Ishikawa (cell line): Measurements from ENCODE around the gene CISH.

Experiments
- CEBPB ChIP-seq: IDR thresholded peaks from 2 replicates; pipeline ENCODE4 v1.6.1; 2012
- CREB1 ChIP-seq: IDR thresholded peaks from 2 replicates; pipeline ENCODE4 v1.6.1; 2012; ENCODE audit warnings: low read depth
- EGR1 ChIP-seq: IDR thresholded peaks from 2 replicates; pipeline ENCODE4 v1.6.1; 2012
- EP300 ChIP-seq: IDR thresholded peaks from 2 replicates; pipeline ENCODE4 v1.6.1; 2012; ENCODE audit warnings: borderline replicate concordance
- FOXM1 ChIP-seq: IDR thresholded peaks from 2 replicates; pipeline ENCODE4 v1.6.1; 2012; ENCODE audit warnings: low read depth, borderline replicate concordance
- NFIC ChIP-seq: IDR thresholded peaks from 2 replicates; pipeline ENCODE4 v1.6.1; 2012
- RAD21 ChIP-seq: IDR thresholded peaks from 2 replicates; pipeline ENCODE4 v1.6.1; 2012; ENCODE audit warnings: low read depth
- TAF1 ChIP-seq: IDR thresholded peaks from 2 replicates; pipeline ENCODE4 v1.6.1; 2012; ENCODE audit warnings: low read depth, mild to moderate bottlenecking
- TCF12 ChIP-seq: IDR thresholded peaks from 2 replicates; pipeline ENCODE4 v1.6.1; 2012; ENCODE audit warnings: low read depth
- TEAD4 ChIP-seq: IDR thresholded peaks from 2 replicates; pipeline ENCODE4 v1.6.1; 2012
- USF1 ChIP-seq: IDR thresholded peaks from 2 replicates; pipeline ENCODE4 v1.6.1; 2012
- YY1 ChIP-seq: IDR thresholded peaks from 2 replicates; pipeline ENCODE4 v1.6.1; 2012; ENCODE audit warnings: low read depth
- ZBTB7A ChIP-seq: IDR thresholded peaks from 2 replicates; pipeline ENCODE4 v1.6.1; 2012; ENCODE audit warnings: low read depth
- TF ChIP-seq, protein P1 (sequence below): IDR thresholded peaks from 2 replicates; pipeline ENCODE4 v1.6.1; 2012; ENCODE audit warnings: low read depth, mild to moderate bottlenecking
- TF ChIP-seq, protein P2 (sequence below): IDR thresholded peaks from 2 replicates; pipeline ENCODE4 v1.6.1; 2012

CISH gene

DNA sequence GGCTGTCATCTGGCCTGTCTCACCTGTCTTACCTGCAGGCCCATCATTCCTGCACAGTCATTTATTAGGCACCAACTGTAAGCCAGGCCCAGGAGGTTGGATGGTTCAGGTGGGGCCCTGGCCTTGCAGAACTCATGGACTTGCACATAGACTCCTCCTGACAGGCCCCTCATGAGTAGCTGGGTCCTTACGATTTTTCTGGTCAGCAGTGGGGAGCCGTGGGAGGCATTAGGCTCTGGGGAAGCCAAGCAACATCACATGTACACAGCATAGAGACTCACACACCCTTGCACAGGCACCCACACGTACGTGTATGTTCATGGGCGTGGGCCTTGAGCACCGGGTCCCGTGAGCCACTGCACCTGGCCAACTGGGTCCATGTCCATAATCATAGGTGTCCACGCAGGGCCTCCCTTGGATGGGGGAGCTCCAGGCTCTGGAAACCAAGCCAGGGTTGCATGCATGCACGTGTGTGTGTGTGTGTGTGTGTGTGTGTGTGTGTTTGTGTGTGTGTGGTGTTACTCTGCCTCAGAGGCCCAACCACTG is 20.3 kb downstream of the CISH start:
- TF ChIP-seq, protein P1, sequence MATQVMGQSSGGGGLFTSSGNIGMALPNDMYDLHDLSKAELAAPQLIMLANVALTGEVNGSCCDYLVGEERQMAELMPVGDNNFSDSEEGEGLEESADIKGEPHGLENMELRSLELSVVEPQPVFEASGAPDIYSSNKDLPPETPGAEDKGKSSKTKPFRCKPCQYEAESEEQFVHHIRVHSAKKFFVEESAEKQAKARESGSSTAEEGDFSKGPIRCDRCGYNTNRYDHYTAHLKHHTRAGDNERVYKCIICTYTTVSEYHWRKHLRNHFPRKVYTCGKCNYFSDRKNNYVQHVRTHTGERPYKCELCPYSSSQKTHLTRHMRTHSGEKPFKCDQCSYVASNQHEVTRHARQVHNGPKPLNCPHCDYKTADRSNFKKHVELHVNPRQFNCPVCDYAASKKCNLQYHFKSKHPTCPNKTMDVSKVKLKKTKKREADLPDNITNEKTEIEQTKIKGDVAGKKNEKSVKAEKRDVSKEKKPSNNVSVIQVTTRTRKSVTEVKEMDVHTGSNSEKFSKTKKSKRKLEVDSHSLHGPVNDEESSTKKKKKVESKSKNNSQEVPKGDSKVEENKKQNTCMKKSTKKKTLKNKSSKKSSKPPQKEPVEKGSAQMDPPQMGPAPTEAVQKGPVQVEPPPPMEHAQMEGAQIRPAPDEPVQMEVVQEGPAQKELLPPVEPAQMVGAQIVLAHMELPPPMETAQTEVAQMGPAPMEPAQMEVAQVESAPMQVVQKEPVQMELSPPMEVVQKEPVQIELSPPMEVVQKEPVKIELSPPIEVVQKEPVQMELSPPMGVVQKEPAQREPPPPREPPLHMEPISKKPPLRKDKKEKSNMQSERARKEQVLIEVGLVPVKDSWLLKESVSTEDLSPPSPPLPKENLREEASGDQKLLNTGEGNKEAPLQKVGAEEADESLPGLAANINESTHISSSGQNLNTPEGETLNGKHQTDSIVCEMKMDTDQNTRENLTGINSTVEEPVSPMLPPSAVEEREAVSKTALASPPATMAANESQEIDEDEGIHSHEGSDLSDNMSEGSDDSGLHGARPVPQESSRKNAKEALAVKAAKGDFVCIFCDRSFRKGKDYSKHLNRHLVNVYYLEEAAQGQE = no peak
- TF ChIP-seq ZBTB7A (no peak), CEBPB (no peak), EGR1 (no peak), USF1 (no peak), EP300 (no peak), TCF12 (no peak), TAF1 (no peak), RAD21 (no peak), NFIC (no peak), FOXM1 (no peak), CREB1 (no peak), YY1 (no peak), TEAD4 (no peak)
- TF ChIP-seq, protein P2, sequence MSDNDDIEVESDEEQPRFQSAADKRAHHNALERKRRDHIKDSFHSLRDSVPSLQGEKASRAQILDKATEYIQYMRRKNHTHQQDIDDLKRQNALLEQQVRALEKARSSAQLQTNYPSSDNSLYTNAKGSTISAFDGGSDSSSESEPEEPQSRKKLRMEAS = no peak

DNA sequence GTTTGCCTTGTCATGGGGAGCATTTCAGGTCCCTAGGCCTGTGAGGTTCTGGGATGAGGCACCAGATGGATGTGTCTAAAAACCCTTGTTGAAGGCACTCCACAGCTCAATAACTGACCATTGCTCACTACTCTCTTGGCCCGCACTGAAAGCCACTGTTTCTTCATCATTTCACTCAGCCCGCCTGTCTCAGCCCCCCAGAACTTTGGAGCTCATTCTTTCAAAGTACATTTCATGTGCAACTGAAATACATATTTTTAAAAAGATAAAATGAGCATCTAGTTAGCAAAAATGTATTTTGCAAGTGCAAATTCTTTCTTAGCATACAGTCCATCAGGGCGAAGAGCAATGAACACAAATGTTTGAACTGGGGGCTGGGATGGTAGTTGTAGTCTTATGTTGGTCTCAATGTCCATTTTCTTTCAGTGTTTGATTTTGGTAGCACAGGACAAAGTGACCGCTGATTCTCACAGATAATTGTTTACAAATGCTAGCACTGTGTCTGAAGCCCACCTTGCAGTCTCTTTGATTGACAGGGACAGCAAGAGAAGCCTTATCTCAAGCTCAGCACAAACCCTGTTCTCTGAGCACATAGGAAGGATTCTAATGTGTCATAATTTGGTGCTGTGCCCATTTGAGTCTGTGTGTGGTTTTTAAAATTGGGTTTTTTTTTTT is 22.7 kb downstream of the CISH start:
- TF ChIP-seq, protein P2 = no peak
- TF ChIP-seq ZBTB7A (no peak), CEBPB (no peak), TEAD4 (no peak), USF1 (no peak)
- TF ChIP-seq, protein P1 = no peak

DNA sequence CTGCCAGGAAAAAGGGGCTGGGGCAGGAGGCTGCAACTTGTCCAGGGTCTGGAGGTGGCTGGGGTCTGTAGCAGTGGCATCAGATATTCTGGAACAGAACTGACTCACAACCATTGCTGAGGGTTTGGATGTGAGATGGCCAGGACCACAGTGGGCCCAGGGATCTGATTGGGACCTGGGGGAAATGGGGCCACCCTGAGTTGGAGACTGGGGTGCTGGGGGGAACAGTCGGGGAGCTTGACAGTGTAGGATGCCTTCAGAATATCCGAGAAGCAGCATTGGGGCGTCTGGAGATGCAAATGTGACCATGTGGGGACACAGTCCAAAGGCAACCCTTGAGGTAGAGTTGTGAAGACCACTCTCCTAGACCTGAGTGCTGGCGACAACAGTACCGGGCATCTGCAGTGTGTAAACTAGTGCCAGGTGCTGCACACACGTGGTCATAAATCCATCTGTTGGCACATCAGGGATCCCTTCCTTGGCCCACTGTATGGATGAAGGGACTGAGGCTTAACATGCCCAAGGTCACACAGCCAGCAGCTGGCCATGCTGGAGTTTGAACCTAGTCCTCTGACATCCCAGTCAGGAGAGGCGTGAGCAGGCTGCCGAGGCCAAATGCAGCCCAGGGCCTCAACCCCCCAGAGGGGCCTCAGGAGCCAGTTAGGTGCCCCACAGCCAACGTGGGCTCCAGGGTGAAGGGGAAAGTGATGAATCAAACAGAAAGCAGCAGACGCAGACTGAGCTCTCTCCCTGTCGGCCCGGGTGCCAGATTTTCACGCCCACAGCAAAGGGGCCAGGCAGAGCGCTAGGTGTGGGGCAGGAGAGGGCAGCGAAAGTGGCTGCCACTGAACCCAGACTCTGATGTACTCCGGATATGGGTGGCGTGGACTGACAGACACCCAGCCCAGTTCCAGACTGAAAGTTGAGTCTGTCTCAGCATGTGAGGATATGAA is 23.5 kb downstream of the CISH start:
- TF ChIP-seq NFIC (no peak), CEBPB (no peak), USF1 (no peak), CREB1 (no peak), TAF1 (no peak), FOXM1 (no peak), YY1 (no peak), TEAD4 (no peak), TCF12 (no peak), EGR1 (no peak), ZBTB7A (no peak), RAD21 (no peak)
- TF ChIP-seq, protein P1 = no peak
